Thyroid gland (tissue), 4 donors: ENCODE data around the gene IFI27L1. TPM values are rescaled to one million over a fixed set of nuclear protein-coding genes. Genes with fewer than 3 reads are reported as not detected.

Source experiments
- DNase-seq, 2 donors: peaks; one replicate each; pipeline ENCODE4 v3.0.0-alpha.2; 2019
- H3K27ac ChIP-seq, 3 donors: fragments of 200-600 bp; sonication (generic); 1 replicate in 2 of 3; 2 replicates in 1 of 3; pipeline ENCODE4 v1.5.1; 2016 to 2019; ENCODE audit warnings: mild to moderate bottlenecking in 1 of 3, moderate library complexity in 1 of 3
- H3K27me3 ChIP-seq: fragments of 200-600 bp; sonication (generic); one replicate; pipeline ENCODE4 v1.5.1; 2019
- H3K36me3 ChIP-seq, 2 donors: fragments of 200-600 bp; sonication (generic); one replicate each; pipeline ENCODE4 v1.5.1; 2016 to 2019
- H3K4me1 ChIP-seq, 2 donors: fragments of 200-600 bp; sonication (generic); one replicate each; pipeline ENCODE4 v1.5.1; 2017 to 2019
- H3K4me3 ChIP-seq, 3 donors: fragments of 200-600 bp; sonication (generic); replicated peaks in 1 of 3; 1 replicate in 2 of 3; 2 replicates in 1 of 3; pipeline ENCODE4 v1.5.1; 2016; ENCODE audit warnings: mild to moderate bottlenecking in 1 of 3
- H3K9me3 ChIP-seq: fragments of 200-600 bp; sonication (generic); one replicate; pipeline ENCODE4 v1.5.1; 2017
- POLR2A ChIP-seq, 2 donors: fragments of 450-650 bp; IDR thresholded peaks; one replicate each; pipeline ENCODE4 v1.6.1; 2017; ENCODE audit warnings: antibody characterized with exemption in 2 of 2, mild to moderate bottlenecking in 2 of 2, moderate library complexity in 1 of 2
- WGBS, 2 donors: methylation state at CpG; one replicate each; pipeline ENCODE4 v1.1.5; 2017; 5-methylcytosine and 5-hydroxymethylcytosine counted together
- intact Hi-C: fragments of 100-400 bp; cut with DNase I; formaldehyde crosslinking; loops from one replicate; pipeline ENCODE4 v1.15.1; 2023
- total RNA-seq, 4 donors: library from RNA; depleted of rRNA; stranded (reverse); fragments of >200 nt; gene quantifications; one replicate each; pipeline ENCODE4 v1.2.3, GENCODE V29; 2016
- TF ChIP-seq, protein P1 (sequence below), 6 experiments: fragments of 200-600 bp in 3 of 6; fragments of 450-650 bp in 3 of 6; sonication (generic) in 3 of 6; IDR thresholded peaks; one replicate each; pipeline ENCODE4 v1.5.1; 2016 to 2019; ENCODE audit warnings: antibody characterized with exemption in 6 of 6, mild to moderate bottlenecking in 2 of 6, inconsistent platforms in 1 of 6, moderate library complexity in 1 of 6

The IFI27L1 gene
- total RNA-seq, 4 donors from 2014 or later: 3.4 to 21.3 (median 10.2) TPM

DNA sequence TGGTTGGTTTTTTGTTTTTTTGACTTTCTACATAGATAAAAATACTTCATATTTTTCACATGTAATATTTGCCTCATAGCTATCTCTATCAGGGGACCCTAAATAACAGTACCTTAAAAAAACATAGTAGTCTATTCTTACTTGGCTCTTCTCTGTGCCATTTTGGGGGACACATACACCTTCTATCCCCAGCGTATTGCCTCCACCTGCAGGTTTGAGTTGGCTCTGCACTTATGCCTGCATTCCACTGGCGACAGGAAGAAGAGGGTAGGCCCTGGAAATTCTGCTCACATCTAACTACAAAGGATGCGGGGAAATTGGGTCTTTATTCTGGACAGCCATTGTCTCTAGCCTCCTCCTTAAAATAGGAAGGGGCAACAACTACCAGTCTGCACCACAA lies 62.1 kb downstream of the IFI27L1 start:
- Histone ChIP-seq H3K9me3 (no peaks in the 10 kb centered on the region), H3K36me3 (no peaks in the 10 kb centered on the region), H3K27ac (no peak overlapping the region), H3K4me3 (no peak overlapping the region), H3K4me1 (no peaks in the 10 kb centered on the region), H3K27me3 (no peaks in the 10 kb centered on the region)
- intact Hi-C loops: no loop called here
- 68 to 81% methylated on average over 3 of the region's 3 CpGs for WGBS, 2 donors
- TF ChIP-seq POLR2A (IDR thresholded peaks at IDR 0.05): no peak
- TF ChIP-seq, protein P1, sequence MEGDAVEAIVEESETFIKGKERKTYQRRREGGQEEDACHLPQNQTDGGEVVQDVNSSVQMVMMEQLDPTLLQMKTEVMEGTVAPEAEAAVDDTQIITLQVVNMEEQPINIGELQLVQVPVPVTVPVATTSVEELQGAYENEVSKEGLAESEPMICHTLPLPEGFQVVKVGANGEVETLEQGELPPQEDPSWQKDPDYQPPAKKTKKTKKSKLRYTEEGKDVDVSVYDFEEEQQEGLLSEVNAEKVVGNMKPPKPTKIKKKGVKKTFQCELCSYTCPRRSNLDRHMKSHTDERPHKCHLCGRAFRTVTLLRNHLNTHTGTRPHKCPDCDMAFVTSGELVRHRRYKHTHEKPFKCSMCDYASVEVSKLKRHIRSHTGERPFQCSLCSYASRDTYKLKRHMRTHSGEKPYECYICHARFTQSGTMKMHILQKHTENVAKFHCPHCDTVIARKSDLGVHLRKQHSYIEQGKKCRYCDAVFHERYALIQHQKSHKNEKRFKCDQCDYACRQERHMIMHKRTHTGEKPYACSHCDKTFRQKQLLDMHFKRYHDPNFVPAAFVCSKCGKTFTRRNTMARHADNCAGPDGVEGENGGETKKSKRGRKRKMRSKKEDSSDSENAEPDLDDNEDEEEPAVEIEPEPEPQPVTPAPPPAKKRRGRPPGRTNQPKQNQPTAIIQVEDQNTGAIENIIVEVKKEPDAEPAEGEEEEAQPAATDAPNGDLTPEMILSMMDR (IDR thresholded peaks at IDR 0.05): peak in 1 of 6 experiments; percentile 18
- no peak for DNase-seq

DNA sequence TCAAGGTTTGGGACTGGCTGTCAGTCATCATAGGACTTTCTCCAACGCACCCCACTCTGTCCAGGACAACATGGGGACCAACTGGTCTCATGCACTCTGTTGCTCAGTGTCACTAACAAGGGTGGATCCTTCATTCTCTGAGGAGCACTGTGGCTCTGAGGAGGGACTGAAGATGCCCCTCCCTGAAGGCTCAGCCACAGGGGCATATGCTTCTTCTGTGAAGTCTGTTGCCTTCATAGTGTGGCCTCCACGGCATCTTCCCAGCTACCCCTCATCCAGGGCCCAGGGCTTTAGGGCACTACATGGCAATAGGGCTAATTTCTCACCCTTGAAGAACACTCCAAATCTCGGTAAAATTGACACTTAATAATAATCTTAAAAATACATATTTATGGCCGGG lies 62.6 kb downstream of the IFI27L1 start:
- Histone ChIP-seq H3K27ac (no peak overlapping the region), H3K4me1 (no peaks in the 10 kb centered on the region), H3K27me3 (no peaks in the 10 kb centered on the region), H3K4me3 (no peak overlapping the region), H3K9me3 (no peaks in the 10 kb centered on the region), H3K36me3 (no peaks in the 10 kb centered on the region)
- intact Hi-C loops: no loop called here
- WGBS, 2 donors: 83 to 84% methylated on average over 4 of the region's 4 CpGs
- TF ChIP-seq POLR2A (IDR thresholded peaks at IDR 0.05): no peak
- TF ChIP-seq, protein P1 (IDR thresholded peaks at IDR 0.05): no peak
- DNase-seq: no peak

DNA sequence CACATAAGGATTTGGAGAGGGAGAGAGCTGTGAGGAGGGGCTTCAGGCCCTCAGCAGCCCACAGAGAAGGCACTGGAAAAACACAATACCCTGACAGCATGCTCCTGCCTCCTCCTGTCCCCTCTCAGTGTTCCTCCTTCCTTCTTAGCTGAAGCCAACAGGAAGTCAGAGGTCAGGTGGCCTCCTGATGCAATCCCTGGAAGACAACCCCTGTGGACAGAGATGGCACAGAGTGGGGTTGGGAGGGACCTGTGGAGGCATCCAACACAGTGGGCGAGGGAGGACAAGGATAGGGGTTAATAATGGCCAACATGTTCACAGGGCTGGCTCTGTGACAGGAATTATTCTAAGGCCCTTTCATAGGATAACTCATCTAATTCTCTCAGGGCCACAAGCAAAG lies 63.7 kb downstream of the IFI27L1 start:
- no peak overlapping the region for H3K27ac ChIP-seq
- DNase-seq: no peak
- TF ChIP-seq, protein P1 (IDR thresholded peaks at IDR 0.05): no peak
- TF ChIP-seq POLR2A (IDR thresholded peaks at IDR 0.05): no peak
- no peak overlapping the region for H3K4me3 ChIP-seq
- no peaks in the 10 kb centered on the region for H3K36me3 ChIP-seq
- intact Hi-C loops: no loop called here
- no peaks in the 10 kb centered on the region for H3K4me1 ChIP-seq
- no peaks in the 10 kb centered on the region for H3K27me3 ChIP-seq
- 79 to 90% methylated on average over 1 of the region's 1 CpG for WGBS, 2 donors
- H3K9me3 ChIP-seq: no peaks in the 10 kb centered on the region

DNA sequence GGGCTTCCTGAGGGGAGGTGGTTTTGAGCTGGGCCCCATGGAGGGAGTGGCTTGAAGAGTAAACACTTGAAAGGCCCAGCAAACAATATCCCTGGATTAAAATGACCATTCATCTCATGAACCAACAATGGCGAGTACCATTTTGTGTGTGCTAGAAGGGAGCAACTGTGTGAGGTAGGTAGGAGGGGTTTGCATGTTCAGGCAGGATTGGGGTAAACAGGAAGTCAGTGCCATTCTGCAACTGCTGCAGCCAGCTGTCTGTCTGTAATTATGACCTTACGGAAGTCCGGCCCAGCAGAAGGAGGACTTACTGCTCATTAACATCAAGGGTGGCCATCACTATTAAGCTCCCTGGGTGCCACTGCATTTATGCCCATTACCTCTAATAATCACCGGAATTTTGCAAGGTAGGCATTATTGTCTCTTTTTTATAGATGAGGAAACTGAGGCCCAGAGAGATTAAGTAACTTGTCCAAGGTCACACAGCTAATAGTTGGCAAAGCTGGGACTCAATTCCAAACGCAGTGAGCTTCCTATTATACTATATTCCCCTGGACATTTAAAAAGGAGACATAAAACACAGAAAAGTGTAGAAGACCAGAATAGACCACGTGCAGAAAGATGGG lies 64.9 kb downstream of the IFI27L1 start:
- WGBS, 2 donors: 73 to 85% methylated on average over 6 of the region's 6 CpGs

More for the DNA sequence above, 64.9 kb downstream of the IFI27L1 start:
- no peaks in the 10 kb centered on the region for H3K36me3 ChIP-seq
- TF ChIP-seq POLR2A (IDR thresholded peaks at IDR 0.05): no peak
- TF ChIP-seq, protein P1 (IDR thresholded peaks at IDR 0.05): no peak
- no peaks in the 10 kb centered on the region for H3K27me3 ChIP-seq
- no peak overlapping the region for H3K4me3 ChIP-seq
- no peaks in the 10 kb centered on the region for H3K4me1 ChIP-seq
- intact Hi-C loops: no loop called here
- DNase-seq: no peak
- H3K9me3 ChIP-seq: no peaks in the 10 kb centered on the region
- H3K27ac ChIP-seq: no peak overlapping the region

Other genes starting within 250 kb of the IFI27L1 start
- gene FAM181A, start 154.0 kb upstream of the IFI27L1 start, total RNA-seq: 1 to 10 TPM in 1 of 4 donors, under 1 TPM in 3; 0.40 to 3.6 (median 0.63) TPM
- 1 to 10 TPM in 1 of 4 donors, under 1 TPM in 2, not detected in 1; 0.67 to 3.8 (median 0.79) TPM for gene ASB2, start 104.7 kb upstream of the IFI27L1 start, total RNA-seq
- gene CCDC197, start 84.0 kb upstream of the IFI27L1 start, total RNA-seq: not detected
- gene OTUB2, start 55.0 kb upstream of the IFI27L1 start, total RNA-seq: 1 to 10 TPM in 1 of 4 donors, under 1 TPM in 2, not detected in 1; 0.45 to 1.2 (median 0.54) TPM
- gene DDX24, start 108 bp upstream of the IFI27L1 start, total RNA-seq: 100 to 1,000 TPM; 139 to 209 (median 193) TPM
- 100 to 1,000 TPM in 2 of 4 donors, 10 to 100 TPM in 2; 40.8 to 111 (median 81.3) TPM for gene IFI27, start 29.4 kb downstream of the IFI27L1 start, total RNA-seq
- gene IFI27L2, start 48.3 kb downstream of the IFI27L1 start, total RNA-seq: 10 to 100 TPM in 2 of 4 donors, 1 to 10 TPM in 2; 7.8 to 97.8 (median 23.1) TPM
- 10 to 100 TPM in 1 of 4 donors, 1 to 10 TPM in 1, under 1 TPM in 2; 0.45 to 16.2 (median 0.92) TPM for gene PPP4R4, start 93.0 kb downstream of the IFI27L1 start, total RNA-seq
- not detected for gene SERPINA10, start 212.0 kb downstream of the IFI27L1 start, total RNA-seq
- gene SERPINA6, start 242.0 kb downstream of the IFI27L1 start, total RNA-seq: not detected